ENCODE results near the gene USP17L17.
"Not testable (repeated sequence)": the region's sequence is repeated elsewhere in the genome, so short reads cannot be mapped to it uniquely, and the experiment has no call there.

DNA sequence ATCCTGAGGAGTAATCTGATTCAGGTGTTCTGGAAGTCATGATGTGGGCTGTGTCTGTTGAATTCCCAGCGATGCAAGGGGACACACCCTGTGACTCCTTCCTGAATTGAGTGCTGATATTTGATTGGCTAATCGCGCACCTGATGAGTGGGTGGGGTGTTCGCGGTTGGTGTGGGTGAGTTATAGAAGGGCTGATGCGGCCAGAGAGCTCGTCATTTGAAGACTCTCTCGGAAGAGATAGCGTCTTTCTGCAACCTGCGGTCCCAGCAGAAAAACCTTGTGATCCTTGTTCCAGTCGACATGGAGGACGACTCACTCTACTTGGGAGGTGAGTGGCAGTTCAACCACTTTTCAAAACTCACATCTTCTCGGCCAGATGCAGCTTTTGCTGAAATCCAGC is 33.3 kb upstream of the USP17L17 start, which contains the start of gene USP17L10:
- TF ChIP-seq, protein P1, sequence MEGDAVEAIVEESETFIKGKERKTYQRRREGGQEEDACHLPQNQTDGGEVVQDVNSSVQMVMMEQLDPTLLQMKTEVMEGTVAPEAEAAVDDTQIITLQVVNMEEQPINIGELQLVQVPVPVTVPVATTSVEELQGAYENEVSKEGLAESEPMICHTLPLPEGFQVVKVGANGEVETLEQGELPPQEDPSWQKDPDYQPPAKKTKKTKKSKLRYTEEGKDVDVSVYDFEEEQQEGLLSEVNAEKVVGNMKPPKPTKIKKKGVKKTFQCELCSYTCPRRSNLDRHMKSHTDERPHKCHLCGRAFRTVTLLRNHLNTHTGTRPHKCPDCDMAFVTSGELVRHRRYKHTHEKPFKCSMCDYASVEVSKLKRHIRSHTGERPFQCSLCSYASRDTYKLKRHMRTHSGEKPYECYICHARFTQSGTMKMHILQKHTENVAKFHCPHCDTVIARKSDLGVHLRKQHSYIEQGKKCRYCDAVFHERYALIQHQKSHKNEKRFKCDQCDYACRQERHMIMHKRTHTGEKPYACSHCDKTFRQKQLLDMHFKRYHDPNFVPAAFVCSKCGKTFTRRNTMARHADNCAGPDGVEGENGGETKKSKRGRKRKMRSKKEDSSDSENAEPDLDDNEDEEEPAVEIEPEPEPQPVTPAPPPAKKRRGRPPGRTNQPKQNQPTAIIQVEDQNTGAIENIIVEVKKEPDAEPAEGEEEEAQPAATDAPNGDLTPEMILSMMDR (IDR thresholded peaks at IDR 0.05), result not testable (repeated sequence)
- TF ChIP-seq POLR2AphosphoS5 (IDR thresholded peaks at IDR 0.05); POLR2A (IDR thresholded peaks at IDR 0.05; ENCODE audit: low read depth): not testable (repeated sequence)
